Stomach smooth muscle (tissue), 2 donors: ENCODE results near the gene EEF1AKMT2.
"Not testable (repeated sequence)": the region's sequence is repeated elsewhere in the genome, so short reads cannot be mapped to it uniquely, and the experiment has no call there.

Source experiments
- H3K27ac ChIP-seq: one replicate; pipeline ENCODE4 v1.7.0; 2013; ENCODE audit warnings: mild to moderate bottlenecking, low read length, inconsistent platforms
- H3K27me3 ChIP-seq, 2 donors: one replicate each; pipeline ENCODE4 v1.7.0; 2013; ENCODE audit warnings: low read length in 2 of 2; ENCODE audit not compliant: insufficient read depth in 2 of 2, control insufficient read depth in 1 of 2
- H3K36me3 ChIP-seq, 2 donors: one replicate each; pipeline ENCODE4 v1.7.0; 2013; ENCODE audit warnings: low read length in 2 of 2; ENCODE audit not compliant: control insufficient read depth in 2 of 2, insufficient read depth in 2 of 2
- H3K4me1 ChIP-seq: one replicate; pipeline ENCODE4 v1.7.0; 2013; ENCODE audit warnings: low read length; ENCODE audit not compliant: control insufficient read depth, insufficient read depth
- H3K4me3 ChIP-seq, 2 donors: one replicate each; pipeline ENCODE4 v1.7.0; 2013; ENCODE audit warnings: low read length in 2 of 2
- H3K9ac ChIP-seq, 2 donors: one replicate each; pipeline ENCODE4 v1.7.0; 2013; ENCODE audit warnings: low read length in 2 of 2, mild to moderate bottlenecking in 1 of 2
- H3K9me3 ChIP-seq, 2 donors: one replicate each; pipeline ENCODE4 v1.7.0; 2013; ENCODE audit warnings: low read length in 2 of 2; ENCODE audit not compliant: control insufficient read depth in 2 of 2
- donor health status: healthy.
- donor health status: Pancreatic carcinoma.

EEF1AKMT2 gene

DNA sequence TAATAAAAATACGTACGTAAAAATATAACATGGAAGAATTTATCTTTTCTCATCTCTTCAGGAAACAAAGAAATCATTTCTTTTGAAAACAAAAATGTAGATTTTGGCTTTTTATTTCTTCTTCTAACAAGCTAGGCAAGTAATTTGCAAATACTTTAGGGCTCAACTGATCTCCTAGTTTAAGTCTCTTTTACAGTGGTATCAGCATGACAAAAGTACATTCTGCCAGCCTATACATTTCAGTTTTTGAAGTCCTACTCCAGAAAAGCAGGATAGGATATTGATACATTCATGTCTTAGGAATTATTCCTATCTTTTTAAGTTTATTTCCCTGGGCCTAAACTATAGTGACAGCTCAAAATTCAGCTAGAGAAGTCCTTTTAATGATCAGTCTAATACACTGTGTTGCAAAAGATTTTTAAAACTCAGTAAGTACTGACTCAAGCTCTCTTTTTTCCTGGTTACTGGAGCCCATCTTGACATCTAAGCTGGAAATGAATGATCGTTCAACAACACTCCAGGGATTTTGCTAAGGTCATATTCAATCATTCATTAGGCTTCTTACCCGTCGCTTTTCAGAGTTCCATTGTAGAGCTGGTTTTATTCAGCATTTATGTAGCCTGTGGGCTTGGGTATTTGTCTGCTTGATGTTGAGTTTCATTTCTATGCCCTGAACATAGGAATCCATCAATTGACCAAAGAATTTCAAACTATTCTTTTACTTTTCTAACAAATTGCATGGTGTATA is 35.4 kb downstream of the EEF1AKMT2 start:
- no peaks in the 10 kb centered on the region for H3K4me1 ChIP-seq
- H3K9me3 ChIP-seq: no peaks in the 10 kb centered on the region

DNA sequence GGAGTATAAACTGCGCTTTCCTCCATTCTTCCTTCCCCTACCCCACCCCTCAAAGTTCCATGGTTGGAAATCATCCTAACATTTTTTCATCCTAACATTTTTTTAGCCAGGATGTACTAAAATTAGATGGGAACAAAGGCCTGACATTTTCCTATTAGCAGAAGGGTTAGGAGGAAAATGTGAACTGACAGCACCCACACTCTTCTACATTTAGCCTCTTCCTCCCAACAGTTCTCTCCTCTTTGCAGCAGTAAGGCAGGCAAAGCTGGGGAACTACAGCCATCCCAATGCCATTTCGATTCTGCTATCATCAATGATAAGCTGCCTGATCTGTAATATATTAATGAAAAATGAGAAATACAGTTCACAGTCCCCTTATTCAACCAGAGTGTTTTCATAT is 36.1 kb downstream of the EEF1AKMT2 start:
- no peak overlapping the region for H3K9ac ChIP-seq
- no peaks in the 10 kb centered on the region for H3K9me3 ChIP-seq
- H3K27me3 ChIP-seq: no peaks in the 10 kb centered on the region
- H3K27ac ChIP-seq: no peak overlapping the region
- no peaks in the 10 kb centered on the region for H3K4me1 ChIP-seq
- no peak overlapping the region for H3K4me3 ChIP-seq
- H3K36me3 ChIP-seq: peaks cover 0 to 17% of the 10 kb centered on the region in 2 donors

More for the DNA sequence above, 35.4 kb downstream of the EEF1AKMT2 start:
- Histone ChIP-seq H3K36me3 (peaks cover 4 to 17% of the 10 kb centered on the region in 2 donors), H3K9ac (no peak overlapping the region), H3K27me3 (no peaks in the 10 kb centered on the region), H3K27ac (no peak overlapping the region), H3K4me3 (no peak overlapping the region)

DNA sequence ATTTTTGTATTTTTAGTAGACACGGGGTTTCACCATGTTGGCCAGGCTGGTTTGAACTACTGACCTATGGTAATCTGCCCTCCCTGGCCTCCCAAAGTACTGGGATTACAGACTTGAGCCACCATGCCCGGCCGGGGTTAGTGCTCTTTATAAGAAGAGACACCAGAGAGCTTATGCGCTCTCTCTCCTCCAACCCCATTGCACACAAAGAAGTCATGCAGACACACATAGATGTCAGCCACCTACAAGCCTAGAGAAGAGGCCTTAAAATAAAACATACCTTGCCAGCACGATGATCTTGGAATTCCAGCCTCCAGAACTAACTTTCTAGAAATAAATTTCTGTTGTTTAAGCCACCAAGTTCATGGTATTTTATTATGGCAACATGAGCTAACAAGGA is 37.5 kb downstream of the EEF1AKMT2 start:
- H3K9ac ChIP-seq: no peak overlapping the region
- H3K36me3 ChIP-seq: peaks cover 0 to 6% of the 10 kb centered on the region in 2 donors
- H3K4me3 ChIP-seq: no peak overlapping the region
- no peaks in the 10 kb centered on the region for H3K27me3 ChIP-seq
- no peaks in the 10 kb centered on the region for H3K4me1 ChIP-seq
- no peaks in the 10 kb centered on the region for H3K9me3 ChIP-seq
- H3K27ac ChIP-seq: no peak overlapping the region

DNA sequence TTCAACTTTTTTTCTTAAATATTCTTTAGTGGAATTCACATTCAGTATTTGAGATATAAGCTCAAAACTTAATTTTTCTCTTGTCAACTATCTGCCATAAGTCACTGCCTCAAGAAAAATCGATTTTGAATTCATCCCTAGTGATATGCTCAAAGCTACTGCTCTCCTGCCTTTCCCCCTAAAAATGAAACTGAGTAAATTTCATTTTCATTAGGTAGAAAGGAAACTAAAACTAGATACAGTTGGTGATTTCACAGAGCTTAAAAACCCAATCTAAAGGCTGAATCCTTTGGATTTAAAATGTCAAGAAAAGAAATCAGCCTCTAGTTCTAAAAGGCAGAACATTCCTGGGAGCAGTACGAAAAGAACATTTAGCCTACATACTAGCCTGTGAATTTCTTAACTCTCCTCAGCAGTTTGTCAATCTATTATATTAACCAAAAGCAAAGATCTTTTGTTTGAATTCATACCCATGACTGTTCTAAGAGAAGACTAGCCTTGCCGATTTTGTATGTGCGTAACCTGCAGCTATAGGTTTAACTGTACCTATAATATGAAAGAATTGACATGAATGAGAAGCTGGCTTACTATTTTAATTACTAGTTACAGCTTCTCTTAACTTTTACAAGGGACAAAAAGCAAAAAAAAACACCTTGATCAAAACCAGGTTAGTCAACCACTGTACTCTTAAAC is 42.6 kb downstream of the EEF1AKMT2 start:
- Histone ChIP-seq H3K27me3 (no peaks in the 10 kb centered on the region), H3K36me3 (peaks cover 0 to 2% of the 10 kb centered on the region in 2 donors), H3K4me1 (peaks cover 4% of the 10 kb centered on the region), H3K9ac (no peak overlapping the region), H3K9me3 (no peaks in the 10 kb centered on the region), H3K4me3 (no peak overlapping the region), H3K27ac (no peak overlapping the region)

DNA sequence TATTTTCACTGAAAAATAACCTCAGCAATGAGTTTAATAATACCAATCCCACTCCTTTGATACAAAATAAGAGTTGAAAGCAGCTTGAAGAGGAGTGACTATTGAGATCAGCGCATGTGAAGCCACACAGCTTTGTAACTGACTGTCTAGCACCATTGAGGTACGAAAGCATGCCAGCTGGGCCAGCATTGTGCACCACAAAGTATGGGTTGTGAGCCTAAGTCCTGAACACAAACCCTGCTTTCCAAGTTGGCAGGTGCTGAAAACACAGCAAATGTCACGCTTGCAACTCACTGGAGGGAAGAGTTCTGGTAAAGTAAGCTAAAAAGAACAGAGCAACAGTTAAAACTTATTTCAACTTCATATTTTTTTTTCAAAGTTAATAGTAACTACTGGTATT is 43.5 kb downstream of the EEF1AKMT2 start:
- Histone ChIP-seq H3K4me3 (no peak overlapping the region), H3K4me1 (peaks cover 4% of the 10 kb centered on the region), H3K27me3 (no peaks in the 10 kb centered on the region), H3K9ac (no peak overlapping the region), H3K36me3 (peaks cover 0 to 2% of the 10 kb centered on the region in 2 donors), H3K27ac (no peak overlapping the region), H3K9me3 (no peaks in the 10 kb centered on the region)

DNA sequence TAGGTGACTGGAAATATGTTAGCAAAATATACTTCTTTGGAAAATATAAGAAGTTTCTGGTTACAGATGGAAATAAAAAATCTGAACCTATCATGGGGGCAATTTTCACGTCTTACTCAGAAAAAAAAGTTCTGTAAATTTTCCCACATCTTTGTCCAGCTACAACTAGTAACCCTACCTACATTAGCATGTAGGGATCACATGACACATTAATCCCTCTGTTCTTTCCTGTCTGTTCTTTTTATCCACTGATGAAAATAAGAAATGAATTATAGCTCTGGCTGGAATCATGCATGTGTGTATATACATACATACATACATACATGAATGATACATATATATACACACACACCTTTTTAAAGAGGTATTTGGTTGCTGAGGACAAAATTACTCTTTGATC is 43.9 kb downstream of the EEF1AKMT2 start:
- Histone ChIP-seq H3K9me3 (no peaks in the 10 kb centered on the region), H3K9ac (no peak overlapping the region), H3K36me3 (peaks cover 0 to 2% of the 10 kb centered on the region in 2 donors), H3K4me1 (peaks cover 5% of the 10 kb centered on the region), H3K27me3 (no peaks in the 10 kb centered on the region), H3K4me3 (no peak overlapping the region), H3K27ac (no peak overlapping the region)

DNA sequence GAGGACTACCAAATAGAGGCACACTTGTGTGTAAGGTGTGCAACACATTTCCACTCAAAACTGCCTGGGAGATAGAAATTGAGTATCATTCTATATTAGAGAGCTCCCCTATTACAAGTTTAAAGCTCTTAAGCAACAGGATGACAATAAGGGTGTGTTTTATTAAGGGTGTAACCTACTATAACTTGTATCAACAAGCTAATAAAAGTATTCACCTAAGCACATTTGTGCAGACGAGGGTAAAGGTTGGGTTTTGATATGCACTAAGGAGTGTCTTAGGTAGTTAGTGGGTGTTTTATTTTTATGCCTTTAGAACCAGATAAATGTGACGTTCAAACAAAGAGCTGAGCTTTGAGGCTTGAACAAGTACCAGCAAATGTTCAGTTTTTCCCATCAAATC is 44.7 kb downstream of the EEF1AKMT2 start:
- Histone ChIP-seq H3K36me3 (peaks cover 0 to 2% of the 10 kb centered on the region in 2 donors), H3K9me3 (no peaks in the 10 kb centered on the region), H3K27ac (no peak overlapping the region), H3K27me3 (no peaks in the 10 kb centered on the region), H3K4me3 (no peak overlapping the region), H3K4me1 (peaks cover 13% of the 10 kb centered on the region), H3K9ac (no peak overlapping the region)

DNA sequence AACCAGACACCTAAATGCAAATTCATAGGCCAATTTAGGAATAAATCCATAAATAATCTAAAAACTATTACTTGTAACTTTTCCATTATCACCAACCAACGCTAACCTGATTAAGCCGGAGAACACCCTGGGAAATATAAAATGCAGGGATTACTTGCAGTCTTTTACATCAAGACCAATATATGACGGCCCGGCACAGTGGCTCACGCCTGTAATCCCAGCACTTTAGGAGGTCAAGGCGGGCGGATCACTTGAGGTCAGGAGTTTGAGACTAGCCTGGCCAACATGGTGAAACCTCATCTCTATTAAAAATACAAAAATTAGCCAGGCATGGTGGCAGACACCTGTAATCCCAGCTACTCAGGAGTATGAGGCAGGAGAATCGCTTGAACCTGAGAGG is 45.2 kb downstream of the EEF1AKMT2 start:
- H3K4me1 ChIP-seq: peaks cover 18% of the 10 kb centered on the region
- H3K27me3 ChIP-seq, H3K9ac ChIP-seq, H3K27ac ChIP-seq, H3K36me3 ChIP-seq, H3K4me3 ChIP-seq, H3K9me3 ChIP-seq: not testable (repeated sequence)

DNA sequence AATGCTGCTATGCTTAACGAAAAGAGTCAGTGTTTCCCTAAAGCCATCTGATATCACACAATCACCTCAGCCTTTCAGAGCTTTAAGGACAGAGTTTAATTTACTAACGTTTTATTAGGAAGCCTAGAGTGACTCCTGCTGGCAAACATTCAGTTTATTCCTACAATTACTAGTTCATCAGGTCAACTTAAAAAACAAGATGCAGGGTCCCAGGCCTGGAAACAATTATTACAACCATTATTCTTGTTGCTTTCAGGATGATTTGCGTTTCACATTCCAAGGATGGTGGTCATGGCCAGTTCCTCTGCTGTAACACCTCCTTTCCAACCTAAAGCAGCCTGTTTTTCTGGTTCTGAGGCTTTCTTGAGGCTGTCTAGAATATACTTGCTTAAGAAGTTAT is 46.0 kb downstream of the EEF1AKMT2 start:
- Histone ChIP-seq H3K4me3 (no peak overlapping the region), H3K27me3 (no peaks in the 10 kb centered on the region), H3K27ac (no peak overlapping the region), H3K9ac (no peak overlapping the region), H3K4me1 (peaks cover 25% of the 10 kb centered on the region), H3K9me3 (no peaks in the 10 kb centered on the region), H3K36me3 (peaks cover 0 to 2% of the 10 kb centered on the region in 2 donors)

DNA sequence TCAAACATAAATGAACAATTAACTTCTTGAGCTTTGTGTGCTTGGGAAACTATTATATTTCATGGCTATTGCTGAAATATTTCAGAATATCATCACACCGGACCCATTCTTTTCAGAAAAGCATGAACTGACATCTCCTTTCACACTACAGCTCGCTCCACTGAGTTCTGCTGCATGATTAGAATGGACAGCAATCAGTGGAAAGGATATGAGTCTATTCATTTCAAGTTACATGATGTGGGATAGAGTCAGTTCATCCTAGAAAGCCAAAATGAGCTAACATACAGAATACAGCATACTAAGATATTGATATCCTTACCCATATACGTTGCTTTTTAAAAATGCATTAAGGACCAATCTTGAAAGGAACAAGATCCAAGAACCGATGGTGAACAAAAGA is 46.4 kb downstream of the EEF1AKMT2 start:
- peaks cover 30% of the 10 kb centered on the region for H3K4me1 ChIP-seq
- H3K27me3 ChIP-seq: no peaks in the 10 kb centered on the region
- peaks cover 0 to 2% of the 10 kb centered on the region in 2 donors for H3K36me3 ChIP-seq
- no peak overlapping the region for H3K9ac ChIP-seq
- no peaks in the 10 kb centered on the region for H3K9me3 ChIP-seq
- peak overlapping the region; percentile 6 for H3K27ac ChIP-seq
- H3K4me3 ChIP-seq: no peak overlapping the region
